HL-60/S4 (cell line): ENCODE measurements around the gene RUNX2.

Experiments
- in situ Hi-C: fragments of 300-500 bp; cut with MboI; formaldehyde crosslinking; loops from 2 replicates; pipeline ENCODE4 v1.14.3; 2022; ENCODE audit warnings: low sequenced_read_pairs

Gene RUNX2

DNA sequence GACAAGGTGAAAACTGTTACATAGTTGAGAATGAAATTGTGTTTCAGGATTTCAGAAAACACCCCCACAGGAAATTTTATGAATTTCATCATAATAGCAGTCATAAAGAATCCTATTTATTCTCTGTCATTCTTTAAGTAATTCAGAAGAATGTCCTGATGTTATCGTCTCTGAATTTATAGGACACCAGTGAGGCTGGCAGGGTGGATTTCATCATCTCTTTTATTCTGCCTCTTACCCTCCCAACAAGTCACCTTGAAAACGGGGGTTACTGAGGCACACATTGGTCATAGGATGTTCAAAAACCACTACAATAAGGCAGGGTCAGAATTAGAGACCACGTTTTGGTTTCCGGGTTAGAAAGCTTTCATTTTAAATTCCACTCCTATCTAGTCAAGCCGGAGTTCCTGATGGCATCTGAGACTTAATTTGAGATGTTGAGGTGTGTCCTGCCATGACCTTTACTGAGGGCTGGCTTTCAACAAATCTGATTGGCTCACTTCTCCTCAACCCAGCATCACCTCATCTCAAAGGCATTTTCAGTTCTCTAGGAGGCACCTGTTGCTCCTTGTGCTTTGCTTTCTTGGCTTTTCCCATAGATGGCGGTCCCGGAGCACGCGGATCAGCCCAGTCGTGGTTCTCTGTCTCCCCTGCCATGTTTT lies 280.3 kb downstream of the RUNX2 start:
- in situ Hi-C loops = no loop called here

DNA sequence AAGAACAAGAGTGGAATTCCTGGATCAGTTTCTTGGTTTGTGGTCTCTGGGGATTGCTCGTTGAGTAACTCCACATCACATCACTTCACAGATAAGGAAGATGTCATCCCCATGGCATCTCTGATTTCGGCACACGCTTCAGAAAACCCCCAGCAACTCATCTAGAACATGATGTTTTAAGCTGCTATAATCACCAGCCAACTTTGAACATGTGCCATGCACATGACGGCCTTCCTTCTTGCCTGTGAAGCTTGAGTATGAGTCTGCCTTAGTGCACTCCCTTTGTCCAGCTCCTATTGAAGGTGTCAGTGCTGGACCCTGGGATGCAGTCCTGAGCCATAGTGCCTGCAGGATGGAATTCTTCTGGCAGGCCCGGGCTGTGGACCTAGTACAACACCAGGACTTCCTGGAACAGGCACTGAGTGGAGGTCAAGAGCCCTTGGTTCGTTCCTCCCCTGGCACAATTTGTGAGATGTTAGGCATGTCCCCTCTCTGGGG lies 281.1 kb downstream of the RUNX2 start:
- in situ Hi-C loops = no loop called here

DNA sequence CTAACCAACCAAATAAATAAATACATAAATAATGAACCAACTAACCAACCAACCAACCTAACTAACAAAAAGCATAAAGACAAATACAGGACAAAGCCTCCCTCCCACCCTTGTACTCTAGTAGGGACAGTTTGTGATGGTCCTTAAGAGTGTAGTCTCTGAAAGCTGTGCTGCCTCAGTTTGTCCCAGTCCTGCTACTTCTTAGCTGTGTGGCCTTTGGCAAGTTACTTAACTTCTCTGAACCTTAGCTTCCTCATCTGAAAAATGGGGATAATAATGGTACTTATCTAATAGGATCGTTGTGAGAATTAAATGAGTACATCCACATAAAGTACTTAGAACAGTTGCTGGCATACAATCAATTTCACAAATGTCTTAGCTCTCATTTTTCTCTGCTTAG lies 282.2 kb downstream of the RUNX2 start:
- in situ Hi-C loops = no loop called here

DNA sequence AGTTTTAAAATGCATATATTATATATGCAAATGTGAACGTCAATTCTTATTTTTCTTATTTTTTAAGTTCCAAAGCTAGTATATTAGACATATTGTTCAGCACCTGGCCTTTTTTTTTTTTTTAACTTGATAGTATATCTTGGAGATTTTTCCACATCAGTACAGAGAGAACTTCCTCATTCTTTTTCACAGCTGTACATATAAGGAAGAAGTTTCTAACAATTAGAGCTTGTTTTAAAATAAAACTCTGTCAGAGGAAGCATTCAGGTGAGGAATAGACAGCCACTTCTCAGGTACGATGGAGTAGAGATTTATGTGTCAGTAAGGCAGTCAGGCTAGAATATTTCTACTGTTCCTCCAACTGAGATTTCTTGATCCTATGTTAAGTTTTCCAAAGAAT lies 282.7 kb downstream of the RUNX2 start:
- in situ Hi-C loops = no loop called here

DNA sequence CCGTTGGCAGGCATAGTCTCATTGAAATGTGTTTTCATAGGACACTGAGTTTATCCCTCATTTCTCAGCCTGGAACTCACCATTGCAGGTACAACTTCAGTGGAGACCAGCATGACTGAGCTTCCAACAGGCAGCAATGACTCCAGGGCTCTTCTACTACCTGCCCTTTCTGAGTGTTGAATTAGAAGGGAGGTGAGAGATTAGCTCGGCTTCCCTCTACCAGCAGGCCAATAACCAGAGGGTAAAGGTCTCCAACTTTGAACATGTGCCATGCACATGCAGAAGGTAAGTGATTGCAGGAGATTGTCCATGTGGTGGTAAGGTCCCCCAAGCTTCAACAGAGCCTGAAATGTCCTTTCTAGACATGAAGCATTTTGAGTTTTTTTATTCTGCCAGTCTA lies 283.4 kb downstream of the RUNX2 start:
- in situ Hi-C loops = no loop called here

DNA sequence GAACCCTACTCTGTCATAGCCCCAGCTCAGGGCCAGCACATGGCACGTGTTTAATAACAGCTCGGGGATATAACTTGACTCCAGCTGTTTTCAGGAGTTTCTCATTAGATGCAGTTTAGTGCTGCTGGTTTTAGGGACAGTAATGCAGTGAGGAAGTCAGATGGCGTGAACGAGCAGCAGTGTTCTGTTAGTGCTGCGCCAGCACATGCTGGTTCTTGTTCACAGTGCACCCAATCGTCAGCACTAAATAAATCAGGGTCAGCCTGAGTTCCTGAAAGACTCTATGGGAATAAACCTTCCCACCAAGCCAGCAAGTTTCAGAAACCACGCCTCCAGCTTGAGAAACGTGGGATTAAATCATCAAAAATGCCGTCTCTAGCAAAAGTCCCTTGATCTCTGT lies 285.5 kb downstream of the RUNX2 start:
- in situ Hi-C loops = no loop called here

DNA sequence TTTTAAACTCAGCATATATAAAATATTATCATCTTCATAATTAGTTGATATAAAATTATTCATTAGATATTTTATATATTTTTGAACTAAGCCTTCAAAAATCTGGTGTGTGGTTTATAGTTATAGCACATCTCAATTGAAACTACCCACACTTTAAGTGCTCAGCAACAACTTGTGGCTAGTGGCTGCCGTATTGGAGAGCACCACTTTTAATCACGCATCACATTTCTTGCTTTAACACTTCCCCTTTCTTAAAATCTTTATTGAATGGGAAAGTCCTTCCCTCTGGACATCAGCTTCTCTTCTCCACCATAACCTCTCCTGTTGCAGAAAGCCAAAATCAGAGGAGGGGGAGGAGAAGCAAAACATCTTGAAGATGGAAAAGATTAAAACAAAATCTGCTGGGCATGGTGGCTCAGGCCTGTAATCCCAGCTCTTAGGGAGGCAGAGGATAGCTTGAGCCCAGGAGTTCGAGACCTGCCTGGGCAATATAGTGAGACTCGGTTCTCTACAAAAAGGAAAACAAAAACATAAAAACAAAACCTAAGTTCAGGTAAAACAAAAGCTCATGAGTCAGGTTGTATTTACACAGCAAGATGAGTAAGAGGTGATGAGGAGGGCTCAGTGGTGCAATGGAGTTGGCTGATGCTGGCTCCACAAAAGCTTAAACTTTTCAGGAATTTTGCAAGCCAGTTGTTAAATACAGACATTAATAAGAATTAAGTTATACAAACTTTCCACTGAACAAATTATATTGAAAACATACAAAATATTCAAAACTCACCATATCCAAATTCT lies 286.6 kb downstream of the RUNX2 start:
- in situ Hi-C loops = no loop called here

DNA sequence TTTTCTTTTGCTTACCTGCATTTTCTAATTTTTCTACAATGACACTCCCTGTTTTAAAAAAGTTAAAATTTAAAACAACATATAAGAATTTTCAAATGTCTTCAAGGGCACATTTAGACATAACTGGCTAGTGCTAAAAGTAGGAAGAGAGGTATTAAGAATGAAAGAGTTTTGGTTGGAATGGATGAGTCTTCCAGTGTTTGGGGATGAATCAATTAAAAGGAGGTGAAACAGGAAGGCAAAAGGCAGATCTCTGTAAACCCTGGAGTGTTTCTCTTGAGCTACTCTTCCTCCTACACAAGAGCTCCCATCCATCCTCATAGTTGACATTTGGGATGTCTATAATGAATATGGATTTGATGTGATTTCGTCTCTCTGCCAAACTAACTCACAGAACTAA lies 288.1 kb downstream of the RUNX2 start:
- in situ Hi-C loops = no loop called here

DNA sequence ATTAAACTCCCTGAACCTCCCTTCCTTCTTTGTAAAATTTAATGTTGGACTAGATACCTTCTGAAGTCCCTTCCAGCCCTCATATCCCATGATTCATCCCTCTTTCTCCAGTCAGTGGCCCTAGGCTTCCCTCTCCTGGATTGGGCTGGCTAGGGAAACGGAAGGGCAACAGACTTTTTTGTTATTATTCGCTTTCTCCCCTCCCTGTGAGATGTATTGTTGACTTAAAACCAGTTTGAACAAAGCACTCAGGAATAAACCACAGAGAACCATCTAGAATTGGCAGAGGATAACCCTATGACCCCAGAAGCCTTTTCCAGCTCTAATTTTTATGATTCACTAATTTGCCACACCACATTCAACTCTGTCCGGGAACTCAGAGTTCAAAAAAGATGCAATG lies 289.3 kb downstream of the RUNX2 start:
- in situ Hi-C loops = no loop called here

DNA sequence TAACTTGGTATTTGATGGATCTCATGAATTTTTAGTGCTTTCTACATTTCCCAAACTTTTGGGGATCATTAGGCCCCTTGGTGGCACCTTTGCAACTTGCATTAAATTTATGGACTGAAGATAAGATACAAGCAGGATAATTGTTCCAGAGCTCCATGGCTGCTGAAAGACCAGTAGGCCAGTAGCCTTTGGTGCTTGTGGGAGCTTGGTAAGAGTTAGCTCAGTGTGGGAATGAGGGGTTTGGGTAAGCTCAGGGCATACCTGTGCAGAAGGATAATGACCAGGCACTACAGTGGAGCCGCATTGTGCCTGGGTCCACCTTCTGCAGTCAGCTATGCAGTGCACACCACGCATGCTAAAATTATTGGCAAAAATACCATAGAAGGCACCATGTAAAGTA lies 290.1 kb downstream of the RUNX2 start:
- in situ Hi-C loops = no loop called here

DNA sequence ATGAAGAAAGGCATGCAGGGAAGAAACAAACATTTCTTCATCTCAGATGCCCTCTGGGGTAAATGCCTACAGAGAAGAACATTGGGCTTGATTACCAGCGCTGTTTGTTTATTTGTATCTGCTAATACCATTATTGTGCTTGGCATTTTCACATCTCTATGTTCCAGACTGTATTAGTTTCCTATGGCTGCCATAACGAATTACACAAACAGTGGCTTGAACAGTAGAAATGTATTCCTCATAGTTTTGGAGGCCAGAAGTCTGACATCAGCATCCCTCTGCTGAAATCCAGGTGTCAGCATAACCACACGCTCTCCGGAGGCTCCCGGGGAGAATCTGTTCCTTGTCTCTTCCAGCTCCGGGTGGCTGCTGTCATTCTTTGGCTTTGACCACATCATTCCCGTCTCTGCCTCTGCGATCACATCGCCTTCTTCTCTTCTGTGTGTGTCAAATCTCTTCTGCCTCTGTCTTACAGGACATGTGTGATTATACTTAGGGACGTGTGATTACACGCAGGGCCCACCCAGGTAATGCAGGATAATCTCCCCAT lies 291.2 kb downstream of the RUNX2 start:
- in situ Hi-C loops = no loop called here

DNA sequence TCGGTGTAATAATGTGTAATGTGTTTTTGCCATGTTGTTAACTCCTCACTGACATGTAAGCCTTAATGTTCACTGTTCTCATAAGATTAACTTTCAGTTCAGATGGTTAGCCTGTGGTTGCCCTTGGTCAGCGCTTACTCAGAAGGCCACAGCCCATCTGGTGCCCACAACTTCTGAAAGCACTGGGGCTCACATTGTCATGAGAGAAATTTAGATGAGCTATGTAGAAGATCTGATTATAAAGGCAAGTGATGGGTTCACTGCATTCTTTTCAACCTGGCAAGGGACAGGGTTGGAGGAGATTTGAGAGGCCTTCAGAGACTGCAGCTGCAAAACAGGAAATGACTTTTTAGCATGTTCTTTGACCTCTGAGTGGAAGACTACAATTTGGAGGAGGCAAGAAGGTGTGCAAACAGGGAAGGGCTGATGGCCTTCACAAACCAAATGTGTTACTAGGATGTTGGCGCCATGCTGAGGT lies 291.9 kb downstream of the RUNX2 start:
- in situ Hi-C loops = no loop called here

DNA sequence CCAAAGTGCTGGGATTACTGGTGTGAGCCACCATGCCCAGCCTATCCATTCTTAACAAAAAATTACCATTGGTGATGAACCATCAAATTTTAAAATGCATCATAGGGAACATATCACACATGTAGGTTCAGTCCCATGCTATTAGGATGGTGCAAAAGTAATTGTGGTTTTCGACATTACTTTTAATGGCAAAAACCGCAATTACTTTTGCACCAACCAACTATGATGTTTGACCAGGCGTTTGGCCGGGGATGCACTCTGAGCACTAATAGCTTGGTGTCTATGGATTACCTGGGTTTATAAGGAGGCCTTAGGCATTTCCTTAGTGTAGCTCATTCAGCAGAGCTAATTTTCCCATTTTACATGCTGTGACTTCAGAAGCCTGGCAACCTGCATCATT lies 296.1 kb downstream of the RUNX2 start:
- in situ Hi-C loops = no loop called here

DNA sequence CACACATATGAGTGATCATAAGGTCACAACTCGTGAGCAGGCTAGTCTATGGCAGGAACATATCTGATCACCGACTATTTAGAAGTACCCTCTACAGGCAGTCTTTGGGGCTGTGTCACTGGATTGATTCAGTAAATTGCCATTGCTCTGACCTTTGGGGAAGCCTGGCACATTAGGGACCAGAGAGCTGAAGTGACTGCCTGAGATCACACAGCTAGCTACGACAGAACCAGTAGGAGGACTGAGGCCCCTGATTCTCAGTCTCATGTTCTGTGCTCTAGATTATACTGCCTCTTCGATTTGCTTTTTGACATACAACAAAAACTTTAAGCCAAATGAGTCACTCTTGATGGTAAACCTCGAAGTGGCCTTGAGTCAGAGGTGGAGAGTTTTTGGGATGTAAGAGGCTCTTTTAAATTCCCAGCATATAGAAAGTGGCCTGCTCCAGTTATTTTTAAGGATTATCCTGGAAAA lies 297.1 kb downstream of the RUNX2 start:
- in situ Hi-C loops = no loop called here

DNA sequence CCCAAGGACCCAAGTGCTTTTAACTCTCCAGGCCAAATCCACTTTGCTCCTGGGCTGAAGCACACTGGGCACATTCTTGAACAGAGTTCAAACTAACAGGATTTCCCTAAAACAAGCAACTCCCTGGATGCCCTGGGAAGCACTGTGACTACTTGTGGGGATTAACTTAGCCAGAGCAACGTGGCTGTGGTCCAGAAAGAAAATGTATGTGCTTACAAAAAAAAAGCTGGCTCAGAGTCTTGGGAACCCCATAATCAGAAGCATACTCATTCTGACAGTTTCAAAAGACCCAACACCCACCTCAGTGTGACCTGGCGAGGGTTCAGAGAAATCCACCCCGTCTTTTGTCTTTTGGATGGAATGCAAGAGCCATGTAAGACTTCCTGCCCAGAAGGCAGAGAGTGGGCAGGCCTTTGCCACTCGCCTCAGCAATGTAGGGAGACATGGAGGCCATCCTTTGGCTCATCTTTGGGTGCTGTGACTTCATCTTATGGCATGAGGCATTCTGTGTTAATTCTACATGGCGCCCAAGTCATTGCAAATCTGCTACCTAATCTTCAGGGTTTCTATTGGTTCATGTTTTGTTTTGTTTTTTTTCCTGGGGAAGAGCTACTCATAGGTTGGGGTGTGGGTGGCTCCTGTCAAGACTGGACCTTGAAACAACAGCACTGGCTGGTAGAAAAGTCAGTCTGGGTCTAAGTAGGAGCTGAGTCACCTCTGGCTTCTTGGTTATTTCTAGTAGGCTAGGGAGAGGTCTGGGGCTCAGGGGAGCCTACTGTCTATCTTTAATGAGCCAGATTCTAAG lies 298.2 kb downstream of the RUNX2 start:
- in situ Hi-C loops = no loop called here

DNA sequence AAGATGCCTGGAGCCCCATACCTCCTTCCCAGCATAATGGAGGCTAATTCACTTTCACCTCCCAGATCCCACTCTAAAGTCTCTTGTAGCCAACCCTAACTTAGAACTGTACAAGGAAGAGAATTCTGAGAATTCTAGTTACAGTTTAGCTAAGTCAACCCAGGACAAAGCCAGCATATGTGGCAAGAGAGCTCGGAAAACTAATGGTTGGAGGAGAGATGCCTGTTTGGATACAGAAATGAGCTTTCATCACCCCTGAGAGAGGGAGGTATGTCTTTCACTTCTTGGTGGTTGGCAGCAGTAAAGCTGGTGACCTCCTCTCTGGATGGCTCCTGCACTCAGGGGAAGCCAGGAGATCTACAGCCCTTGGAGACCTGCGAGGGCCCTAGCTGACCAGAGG lies 302.2 kb downstream of the RUNX2 start:
- in situ Hi-C loops = no loop called here

DNA sequence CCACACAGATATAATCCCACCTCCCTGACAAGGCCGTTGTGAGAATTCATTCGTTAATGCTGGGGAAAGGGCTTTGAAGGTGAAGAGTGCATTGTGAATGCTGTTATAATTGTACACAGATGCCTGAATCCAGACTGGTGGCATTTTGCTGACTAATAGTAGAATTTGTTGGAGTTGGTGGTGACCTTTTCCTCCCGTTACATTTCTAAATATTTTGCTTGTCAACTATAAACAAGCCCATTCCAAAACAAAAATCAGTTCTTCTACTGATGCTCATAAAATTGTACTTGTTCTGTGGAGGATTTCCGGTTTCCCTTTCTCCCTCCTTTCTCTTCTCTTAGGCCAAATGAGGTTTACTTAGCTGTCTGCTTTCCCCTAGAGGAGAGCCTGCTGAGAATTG lies 302.7 kb downstream of the RUNX2 start:
- in situ Hi-C loops = no loop called here

DNA sequence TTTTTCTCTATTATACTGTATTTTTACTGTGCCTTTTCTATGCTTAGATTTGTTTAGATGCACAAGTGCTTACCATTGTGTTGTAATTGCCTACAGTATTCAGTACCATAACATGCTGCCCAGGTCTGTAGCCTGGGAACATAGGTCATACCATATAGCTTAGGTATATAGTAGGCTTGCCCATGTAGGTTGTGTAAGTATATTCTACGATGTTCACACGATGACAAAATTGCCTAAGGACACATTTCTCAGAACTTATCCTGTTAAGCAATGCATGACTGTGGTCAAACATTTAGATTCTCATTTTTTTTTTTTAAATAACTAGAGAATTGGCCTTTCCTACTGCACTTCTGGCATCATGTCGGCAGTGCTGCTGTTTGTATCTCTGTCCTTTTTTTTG lies 303.3 kb downstream of the RUNX2 start:
- in situ Hi-C loops = no loop called here

DNA sequence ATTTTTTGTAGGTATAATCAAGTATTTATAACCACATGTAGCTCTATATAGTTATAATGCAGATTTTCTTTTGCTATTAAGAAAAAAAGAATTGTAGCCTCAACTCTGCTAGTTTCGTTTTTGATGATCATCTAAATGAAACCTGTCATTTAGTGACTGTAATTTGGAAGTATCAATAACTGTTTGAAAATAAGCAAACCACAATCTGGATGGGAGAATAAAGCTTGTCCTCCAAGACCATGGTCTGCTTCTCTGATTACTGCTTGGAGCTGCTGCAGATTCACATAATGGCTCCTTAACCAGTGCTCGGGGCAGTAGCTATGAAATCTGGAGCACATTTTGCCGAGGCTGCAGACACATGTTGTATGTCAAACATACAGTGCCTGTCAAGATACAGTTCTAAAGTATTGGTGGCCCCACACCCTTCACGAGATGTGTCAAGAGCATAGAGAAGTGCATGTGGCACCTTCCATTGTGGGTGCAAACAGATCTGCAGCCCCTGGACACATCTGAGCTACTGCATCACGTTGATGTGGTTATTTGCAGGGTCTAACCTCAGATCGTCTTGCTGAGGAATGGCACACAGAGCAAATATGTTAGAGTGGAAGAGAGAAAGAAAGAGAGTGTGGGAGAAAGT lies 305.3 kb downstream of the RUNX2 start:
- in situ Hi-C loops = no loop called here

DNA sequence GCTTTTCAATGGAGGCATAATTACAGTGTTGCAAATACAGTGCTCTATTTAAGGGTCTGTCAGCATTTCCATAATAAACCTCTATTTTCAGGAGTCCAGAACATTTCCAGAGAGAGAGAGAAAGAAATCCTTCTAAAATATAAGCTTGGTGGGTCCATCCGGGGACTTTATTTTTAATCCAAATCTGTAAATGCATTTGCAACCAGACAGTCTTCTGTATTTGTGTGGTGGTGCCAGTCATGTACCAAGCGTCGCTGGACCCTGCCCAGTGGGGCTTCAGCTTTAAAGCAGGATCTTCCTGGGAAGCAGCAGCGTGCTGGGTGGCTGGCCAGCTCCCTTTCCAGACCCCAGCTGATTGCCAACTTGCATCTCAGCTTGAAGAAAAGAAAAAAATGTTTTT lies 306.1 kb downstream of the RUNX2 start:
- in situ Hi-C loops = no loop called here
